DOHH2 (cell line): ENCODE data around the gene H6PD.

Experiments
- EZH2phosphoT487 ChIP-seq: fragments of 200-600 bp; sonication (generic); IDR thresholded peaks from 2 replicates; pipeline ENCODE4 v1.6.1; 2017; ENCODE audit warnings: borderline replicate concordance, mild to moderate bottlenecking, antibody characterized with exemption, low read length, moderate library complexity, mixed read lengths
- TF ChIP-seq, protein P1 (sequence below): fragments of 200-600 bp; sonication (generic); IDR thresholded peaks from one replicate; pipeline ENCODE4 v1.5.1; 2014; ENCODE audit warnings: antibody characterized with exemption, mild to moderate bottlenecking, low read depth, low read length; ENCODE audit not compliant: poor library complexity, severe bottlenecking

DNA sequence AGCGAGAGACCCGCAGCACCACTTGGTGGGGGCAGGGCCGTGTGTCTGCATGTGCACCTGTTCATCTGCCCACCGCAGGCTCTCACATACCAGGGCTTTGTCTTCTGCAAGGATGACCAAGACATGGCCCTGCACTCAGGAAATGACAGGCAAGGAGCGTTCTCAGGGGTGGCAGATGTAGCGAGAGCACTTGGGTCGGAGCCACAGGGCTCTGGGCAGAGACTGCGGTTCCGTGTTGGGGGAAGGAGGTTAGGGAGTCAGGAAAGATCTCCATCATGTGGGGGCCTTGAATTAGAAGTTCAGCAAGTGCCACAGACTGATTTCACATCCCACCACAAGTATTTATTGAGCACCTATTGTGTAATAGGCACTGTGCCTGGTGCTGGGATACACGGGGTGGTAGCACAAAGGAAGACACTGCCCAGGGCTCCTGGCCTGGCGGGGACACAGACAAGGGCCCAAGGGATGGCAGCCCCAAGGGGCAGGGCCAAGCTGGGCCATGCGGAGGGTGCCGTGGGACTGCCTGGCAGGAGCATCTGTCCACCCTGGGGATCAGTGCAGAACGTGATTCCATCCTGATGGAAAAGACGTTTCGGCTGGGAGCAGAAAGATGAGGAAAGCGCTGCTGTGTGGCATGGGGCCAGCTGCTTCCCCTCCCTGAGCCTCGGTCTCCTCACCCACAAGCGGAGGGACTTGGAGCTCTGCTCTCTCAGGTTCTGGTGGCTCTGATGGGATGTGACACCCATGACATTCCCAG is 46.7 kb downstream of the H6PD start:
- TF ChIP-seq, protein P1, sequence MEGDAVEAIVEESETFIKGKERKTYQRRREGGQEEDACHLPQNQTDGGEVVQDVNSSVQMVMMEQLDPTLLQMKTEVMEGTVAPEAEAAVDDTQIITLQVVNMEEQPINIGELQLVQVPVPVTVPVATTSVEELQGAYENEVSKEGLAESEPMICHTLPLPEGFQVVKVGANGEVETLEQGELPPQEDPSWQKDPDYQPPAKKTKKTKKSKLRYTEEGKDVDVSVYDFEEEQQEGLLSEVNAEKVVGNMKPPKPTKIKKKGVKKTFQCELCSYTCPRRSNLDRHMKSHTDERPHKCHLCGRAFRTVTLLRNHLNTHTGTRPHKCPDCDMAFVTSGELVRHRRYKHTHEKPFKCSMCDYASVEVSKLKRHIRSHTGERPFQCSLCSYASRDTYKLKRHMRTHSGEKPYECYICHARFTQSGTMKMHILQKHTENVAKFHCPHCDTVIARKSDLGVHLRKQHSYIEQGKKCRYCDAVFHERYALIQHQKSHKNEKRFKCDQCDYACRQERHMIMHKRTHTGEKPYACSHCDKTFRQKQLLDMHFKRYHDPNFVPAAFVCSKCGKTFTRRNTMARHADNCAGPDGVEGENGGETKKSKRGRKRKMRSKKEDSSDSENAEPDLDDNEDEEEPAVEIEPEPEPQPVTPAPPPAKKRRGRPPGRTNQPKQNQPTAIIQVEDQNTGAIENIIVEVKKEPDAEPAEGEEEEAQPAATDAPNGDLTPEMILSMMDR, result no peak
- no peak for TF ChIP-seq EZH2phosphoT487
